Measurements from ENCODE around the gene TEF.

The TEF gene

DNA sequence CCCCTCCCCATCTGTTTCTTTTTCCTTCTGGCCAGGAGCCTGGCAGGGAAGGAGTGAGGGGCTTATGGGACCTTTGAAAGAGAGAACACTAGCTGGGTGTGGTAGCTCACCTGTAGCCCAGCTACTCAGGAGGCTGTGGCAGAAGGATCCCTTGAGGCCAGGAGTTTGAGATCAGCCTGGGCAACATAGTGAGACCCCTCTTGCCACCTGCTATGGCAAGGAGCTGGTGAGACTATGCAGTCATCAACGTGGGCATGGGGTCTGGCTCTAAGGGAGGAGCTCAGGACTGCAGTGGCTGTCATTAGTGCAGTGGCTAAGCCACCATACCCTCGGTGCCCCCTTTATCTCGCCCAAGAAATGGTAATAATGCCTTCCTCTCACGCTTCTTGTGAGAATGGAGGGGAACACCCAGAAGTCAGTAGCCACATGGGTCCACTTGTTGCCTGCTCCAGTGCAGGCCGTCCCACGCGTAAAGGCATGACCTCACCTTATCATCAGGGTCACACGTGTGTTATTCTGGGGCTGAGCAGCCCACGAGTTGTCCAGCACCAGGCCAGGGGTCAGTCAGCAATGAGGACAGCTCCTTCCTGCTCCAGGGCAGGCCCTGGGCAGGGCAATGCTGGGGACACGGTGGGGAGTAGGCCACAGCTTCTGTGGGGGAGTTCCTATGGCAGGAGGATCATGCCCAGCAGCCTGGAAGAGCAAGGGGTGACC lies 27.7 kb upstream of the TEF start:
- Histone ChIP-seq H3K9me3 (ENCODE audit: control insufficient read depth, low read length) (no peaks in the 10 kb centered on the region), H3K27ac (ENCODE audit: insufficient read depth, low read length, poor library complexity, severe bottlenecking) (no peak overlapping the region), H3K4me3 (ENCODE audit: insufficient read depth, low read depth, low read length, poor library complexity, severe bottlenecking) (no peak overlapping the region), H3K27me3 (replicated peaks; ENCODE audit: control insufficient read depth, insufficient read depth, low read length, poor library complexity, severe bottlenecking) (no peaks in the 10 kb centered on the region), H3K36me3 (ENCODE audit: control insufficient read depth, insufficient read depth, low read length) (peaks cover 76% of the 10 kb centered on the region), H3K4me1 (ENCODE audit: control insufficient read depth, insufficient read depth, low read length, poor library complexity, severe bottlenecking) (no peaks in the 10 kb centered on the region)
- no peak for DNase-seq

DNA sequence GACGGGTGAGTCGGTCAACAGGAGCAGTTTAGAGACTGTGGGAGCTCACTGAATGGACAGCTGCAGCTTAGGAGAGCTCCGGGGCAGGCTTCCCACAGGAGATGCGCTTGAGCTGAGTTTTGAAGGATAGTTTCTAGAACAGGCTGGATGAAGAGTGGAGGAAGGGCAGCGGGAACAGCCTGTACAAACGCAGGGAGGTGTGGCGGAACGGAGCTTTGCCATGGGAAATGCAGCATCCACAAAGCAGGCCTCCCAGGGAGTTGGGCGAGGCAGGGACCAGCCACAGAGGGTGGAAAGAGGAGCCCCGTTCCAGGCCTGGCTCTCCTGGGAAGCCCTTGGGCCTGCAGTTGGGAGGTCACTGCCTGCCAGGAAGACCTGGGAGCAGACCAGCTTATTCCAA lies 26.8 kb upstream of the TEF start:
- Histone ChIP-seq H3K9me3 (ENCODE audit: control insufficient read depth, low read length) (no peaks in the 10 kb centered on the region), H3K4me3 (ENCODE audit: insufficient read depth, low read depth, low read length, poor library complexity, severe bottlenecking) (no peak overlapping the region), H3K27ac (ENCODE audit: insufficient read depth, low read length, poor library complexity, severe bottlenecking) (no peak overlapping the region), H3K27me3 (replicated peaks; ENCODE audit: control insufficient read depth, insufficient read depth, low read length, poor library complexity, severe bottlenecking) (no peaks in the 10 kb centered on the region), H3K4me1 (ENCODE audit: control insufficient read depth, insufficient read depth, low read length, poor library complexity, severe bottlenecking) (no peaks in the 10 kb centered on the region), H3K36me3 (ENCODE audit: control insufficient read depth, insufficient read depth, low read length) (peaks cover 67% of the 10 kb centered on the region)
- no peak for DNase-seq

DNA sequence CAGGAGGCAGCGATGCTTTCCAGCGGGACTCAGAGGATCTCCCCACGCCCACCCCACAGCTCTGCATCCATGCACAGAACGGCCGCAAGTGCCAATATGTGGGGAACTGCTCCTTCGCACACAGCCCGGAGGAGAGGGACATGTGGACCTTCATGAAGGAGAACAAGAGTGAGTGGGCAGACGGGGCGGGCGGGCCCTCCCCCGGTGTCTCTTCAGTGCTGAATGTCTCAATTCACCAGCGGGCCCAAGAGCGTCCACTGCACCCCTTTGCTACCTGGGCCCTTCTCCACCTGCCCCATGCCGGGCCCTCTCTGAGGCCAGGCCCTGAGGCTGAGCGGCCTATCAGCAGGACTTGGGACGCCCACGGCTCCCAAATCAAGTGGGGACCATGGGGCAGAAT lies 25.8 kb upstream of the TEF start:
- Histone ChIP-seq H3K27me3 (replicated peaks; ENCODE audit: control insufficient read depth, insufficient read depth, low read length, poor library complexity, severe bottlenecking) (no peaks in the 10 kb centered on the region), H3K27ac (ENCODE audit: insufficient read depth, low read length, poor library complexity, severe bottlenecking) (no peak overlapping the region), H3K4me3 (ENCODE audit: insufficient read depth, low read depth, low read length, poor library complexity, severe bottlenecking) (no peak overlapping the region), H3K4me1 (ENCODE audit: control insufficient read depth, insufficient read depth, low read length, poor library complexity, severe bottlenecking) (no peaks in the 10 kb centered on the region), H3K36me3 (ENCODE audit: control insufficient read depth, insufficient read depth, low read length) (peaks cover 59% of the 10 kb centered on the region), H3K9me3 (ENCODE audit: control insufficient read depth, low read length) (no peaks in the 10 kb centered on the region)
- no peak for DNase-seq

DNA sequence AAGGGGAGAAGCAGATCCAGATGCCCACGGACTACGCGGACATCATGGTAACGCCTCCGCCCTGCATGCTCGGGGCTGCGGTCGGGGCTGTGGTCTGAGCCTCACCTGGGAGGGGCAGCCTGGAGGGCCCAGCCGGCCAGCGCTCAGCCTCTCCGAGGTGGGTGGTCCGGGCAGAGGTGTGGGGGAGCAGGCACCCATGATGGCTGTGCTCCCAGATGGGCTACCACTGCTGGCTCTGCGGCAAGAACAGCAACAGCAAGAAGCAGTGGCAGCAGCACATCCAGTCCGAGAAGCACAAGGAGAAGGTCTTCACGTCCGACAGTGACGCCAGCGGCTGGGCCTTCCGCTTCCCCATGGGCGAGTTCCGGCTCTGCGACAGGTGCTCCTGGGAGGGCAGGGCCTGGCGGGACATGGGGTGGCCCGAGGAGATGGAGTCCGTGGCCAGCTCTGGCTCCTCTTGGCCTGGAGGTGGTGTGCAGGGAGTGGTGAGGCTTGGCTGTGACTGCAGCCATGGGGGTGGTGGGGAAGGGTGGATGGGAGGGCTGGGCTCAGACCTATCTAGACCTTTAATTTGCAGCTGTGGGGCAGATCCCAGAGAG lies 25.2 kb upstream of the TEF start:
- DNase-seq = no peak
- Histone ChIP-seq H3K4me1 (ENCODE audit: control insufficient read depth, insufficient read depth, low read length, poor library complexity, severe bottlenecking) (no peaks in the 10 kb centered on the region), H3K36me3 (ENCODE audit: control insufficient read depth, insufficient read depth, low read length) (peaks cover 53% of the 10 kb centered on the region), H3K27me3 (replicated peaks; ENCODE audit: control insufficient read depth, insufficient read depth, low read length, poor library complexity, severe bottlenecking) (no peaks in the 10 kb centered on the region), H3K9me3 (ENCODE audit: control insufficient read depth, low read length) (no peaks in the 10 kb centered on the region), H3K4me3 (ENCODE audit: insufficient read depth, low read depth, low read length, poor library complexity, severe bottlenecking) (no peak overlapping the region), H3K27ac (ENCODE audit: insufficient read depth, low read length, poor library complexity, severe bottlenecking) (no peak overlapping the region)

DNA sequence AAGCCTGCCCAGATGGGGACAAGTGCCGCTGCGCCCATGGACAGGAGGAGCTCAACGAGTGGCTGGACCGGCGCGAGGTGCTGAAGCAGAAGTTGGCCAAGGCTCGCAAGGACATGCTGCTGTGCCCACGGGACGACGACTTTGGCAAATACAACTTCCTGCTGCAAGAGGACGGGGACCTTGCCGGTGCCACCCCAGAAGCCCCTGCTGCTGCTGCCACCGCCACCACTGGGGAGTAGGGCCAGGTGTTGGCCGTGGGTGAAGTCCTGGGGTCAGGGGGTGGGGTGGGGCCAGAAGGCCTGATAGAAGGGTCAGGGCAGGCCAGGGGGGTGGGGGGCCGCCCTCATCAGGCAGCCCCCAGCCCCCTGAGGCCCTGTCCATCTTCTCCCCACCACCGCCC lies 24.6 kb upstream of the TEF start:
- Histone ChIP-seq H3K4me3 (ENCODE audit: insufficient read depth, low read depth, low read length, poor library complexity, severe bottlenecking) (no peak overlapping the region), H3K27ac (ENCODE audit: insufficient read depth, low read length, poor library complexity, severe bottlenecking) (no peak overlapping the region), H3K36me3 (ENCODE audit: control insufficient read depth, insufficient read depth, low read length) (peaks cover 49% of the 10 kb centered on the region)

DNA sequence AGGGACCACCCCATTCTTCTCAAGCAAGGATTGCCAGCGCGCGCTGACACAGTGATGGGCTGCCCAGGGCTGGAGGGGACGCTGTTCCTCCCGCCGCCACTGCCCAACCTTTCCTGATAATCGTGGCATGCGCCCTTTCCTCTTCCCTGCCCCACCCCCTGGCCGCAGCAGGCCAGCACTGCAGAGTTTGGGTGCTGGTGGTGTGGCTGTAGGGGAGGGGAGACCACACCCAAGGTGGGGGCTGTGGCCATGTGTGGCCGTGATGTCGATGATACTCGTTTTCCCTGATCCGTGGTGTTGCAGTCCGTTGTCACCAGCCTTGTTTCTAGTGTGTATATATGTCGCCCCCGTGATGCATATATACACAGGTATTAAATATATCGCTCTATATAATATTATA lies 22.8 kb upstream of the TEF start:
- no peak for DNase-seq
- Histone ChIP-seq H3K36me3 (ENCODE audit: control insufficient read depth, insufficient read depth, low read length) (peaks cover 38% of the 10 kb centered on the region), H3K27me3 (replicated peaks; ENCODE audit: control insufficient read depth, insufficient read depth, low read length, poor library complexity, severe bottlenecking) (no peaks in the 10 kb centered on the region), H3K9me3 (ENCODE audit: control insufficient read depth, low read length) (no peaks in the 10 kb centered on the region), H3K4me1 (ENCODE audit: control insufficient read depth, insufficient read depth, low read length, poor library complexity, severe bottlenecking) (no peaks in the 10 kb centered on the region), H3K27ac (ENCODE audit: insufficient read depth, low read length, poor library complexity, severe bottlenecking) (no peak overlapping the region), H3K4me3 (ENCODE audit: insufficient read depth, low read depth, low read length, poor library complexity, severe bottlenecking) (no peak overlapping the region)

More for the DNA sequence above, 24.6 kb upstream of the TEF start:
- no peaks in the 10 kb centered on the region for H3K9me3 ChIP-seq (ENCODE audit: control insufficient read depth, low read length)
- no peaks in the 10 kb centered on the region for H3K4me1 ChIP-seq (ENCODE audit: control insufficient read depth, insufficient read depth, low read length, poor library complexity, severe bottlenecking)
- no peaks in the 10 kb centered on the region for H3K27me3 ChIP-seq (replicated peaks; ENCODE audit: control insufficient read depth, insufficient read depth, low read length, poor library complexity, severe bottlenecking)
- no peak for DNase-seq

DNA sequence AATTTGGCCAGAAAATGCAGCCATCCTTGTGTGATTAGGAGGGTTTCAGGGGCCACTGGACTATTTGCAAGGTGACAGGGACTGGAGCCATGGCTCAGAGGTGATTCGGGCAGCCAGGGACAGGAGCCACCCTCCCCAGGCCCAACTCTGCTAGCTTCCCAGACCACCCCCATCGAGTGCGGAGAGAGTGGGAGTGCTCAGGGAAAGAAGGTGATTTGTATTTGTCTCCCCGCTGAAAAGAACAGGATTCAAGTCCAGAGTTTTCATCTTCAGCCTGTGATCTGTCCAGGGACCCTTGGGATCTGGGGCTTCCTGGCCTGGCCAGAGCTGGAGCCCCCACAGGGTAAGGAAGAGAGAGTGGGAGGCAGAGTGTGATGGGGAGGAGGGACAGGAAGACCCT lies 22.4 kb upstream of the TEF start:
- DNase-seq = no peak
- no peaks in the 10 kb centered on the region for H3K9me3 ChIP-seq (ENCODE audit: control insufficient read depth, low read length)
- no peaks in the 10 kb centered on the region for H3K27me3 ChIP-seq (replicated peaks; ENCODE audit: control insufficient read depth, insufficient read depth, low read length, poor library complexity, severe bottlenecking)
- no peaks in the 10 kb centered on the region for H3K4me1 ChIP-seq (ENCODE audit: control insufficient read depth, insufficient read depth, low read length, poor library complexity, severe bottlenecking)
- H3K36me3 ChIP-seq (ENCODE audit: control insufficient read depth, insufficient read depth, low read length) = peaks cover 34% of the 10 kb centered on the region
- no peak overlapping the region for H3K27ac ChIP-seq (ENCODE audit: insufficient read depth, low read length, poor library complexity, severe bottlenecking)
- H3K4me3 ChIP-seq (ENCODE audit: insufficient read depth, low read depth, low read length, poor library complexity, severe bottlenecking) = no peak overlapping the region

DNA sequence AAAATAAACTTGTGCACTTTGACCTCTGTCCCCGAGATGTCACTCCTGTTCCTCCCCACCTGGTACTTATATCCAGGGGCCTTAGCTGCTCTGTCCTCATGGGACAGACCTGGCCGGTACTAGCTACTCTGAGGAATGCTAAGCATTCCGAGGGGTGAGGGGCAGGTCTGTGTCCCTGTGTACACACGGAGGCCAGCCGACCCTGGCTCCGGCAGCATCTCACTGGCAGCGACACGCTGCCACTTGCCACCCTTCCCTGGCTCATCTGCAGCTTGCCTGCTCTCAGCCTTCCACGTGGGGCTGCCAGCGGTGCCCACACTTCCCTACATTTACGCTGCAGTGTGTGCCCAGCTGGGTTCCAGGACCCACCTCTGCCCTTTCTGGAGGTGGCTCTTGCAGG lies 21.6 kb upstream of the TEF start:
- Histone ChIP-seq H3K27me3 (replicated peaks; ENCODE audit: control insufficient read depth, insufficient read depth, low read length, poor library complexity, severe bottlenecking) (no peaks in the 10 kb centered on the region), H3K4me3 (ENCODE audit: insufficient read depth, low read depth, low read length, poor library complexity, severe bottlenecking) (no peak overlapping the region), H3K9me3 (ENCODE audit: control insufficient read depth, low read length) (no peaks in the 10 kb centered on the region), H3K27ac (ENCODE audit: insufficient read depth, low read length, poor library complexity, severe bottlenecking) (no peak overlapping the region), H3K4me1 (ENCODE audit: control insufficient read depth, insufficient read depth, low read length, poor library complexity, severe bottlenecking) (no peaks in the 10 kb centered on the region), H3K36me3 (ENCODE audit: control insufficient read depth, insufficient read depth, low read length) (peaks cover 26% of the 10 kb centered on the region)
- no peak for DNase-seq

DNA sequence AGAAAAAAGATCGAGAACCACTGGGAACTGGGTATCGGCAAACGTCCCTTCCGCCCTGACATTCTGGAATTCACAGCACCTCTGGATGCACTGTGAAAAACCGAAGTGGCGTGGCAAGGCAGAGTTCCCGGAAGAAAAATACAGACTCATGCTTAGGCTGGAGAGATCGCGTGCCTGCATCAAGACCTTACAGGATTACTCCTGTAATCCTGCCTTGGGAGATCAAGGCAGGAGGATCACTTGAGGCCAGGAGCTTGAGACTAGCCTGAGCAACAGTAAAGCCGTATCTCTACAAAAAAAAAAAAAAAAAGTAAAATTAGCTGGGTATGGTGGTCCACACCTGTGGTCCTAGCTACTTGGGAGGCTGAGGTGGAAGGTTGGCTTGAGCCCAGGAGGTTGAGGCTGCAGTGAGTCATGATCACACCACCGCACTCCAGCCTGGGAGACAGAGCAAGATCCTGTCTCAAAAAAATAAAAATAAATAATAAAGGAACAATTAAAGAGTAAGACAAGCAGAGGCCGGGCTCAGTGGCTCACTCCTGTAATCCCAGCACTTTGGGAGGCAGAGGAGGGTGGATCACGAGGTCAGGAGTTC lies 19.9 kb upstream of the TEF start:
- H3K36me3 ChIP-seq (ENCODE audit: control insufficient read depth, insufficient read depth, low read length) = peaks cover 9% of the 10 kb centered on the region
- H3K4me1 ChIP-seq (ENCODE audit: control insufficient read depth, insufficient read depth, low read length, poor library complexity, severe bottlenecking) = no peaks in the 10 kb centered on the region
- H3K27me3 ChIP-seq (replicated peaks; ENCODE audit: control insufficient read depth, insufficient read depth, low read length, poor library complexity, severe bottlenecking) = no peaks in the 10 kb centered on the region
- no peak overlapping the region for H3K27ac ChIP-seq (ENCODE audit: insufficient read depth, low read length, poor library complexity, severe bottlenecking)
- no peak for DNase-seq
- no peaks in the 10 kb centered on the region for H3K9me3 ChIP-seq (ENCODE audit: control insufficient read depth, low read length)
- H3K4me3 ChIP-seq (ENCODE audit: insufficient read depth, low read depth, low read length, poor library complexity, severe bottlenecking) = no peak overlapping the region

DNA sequence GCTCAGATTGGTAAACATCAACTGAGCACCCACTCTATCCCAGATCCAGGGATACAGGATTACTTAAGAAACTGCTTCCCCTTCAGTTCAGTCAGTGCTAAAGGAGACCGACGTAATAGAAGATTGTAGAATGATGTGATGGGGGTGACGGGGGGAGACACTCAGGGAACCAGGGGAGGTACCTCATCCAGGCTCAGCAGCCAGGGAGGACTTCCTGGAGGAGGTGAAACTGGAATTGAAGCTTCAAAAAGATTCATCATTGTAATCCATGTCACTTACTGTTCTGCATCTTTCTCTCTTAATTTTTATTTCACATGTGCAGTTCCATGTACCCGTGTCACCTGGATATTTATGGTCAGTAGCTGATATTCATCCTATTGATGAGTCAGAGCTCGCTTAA lies 19.1 kb upstream of the TEF start:
- no peak for DNase-seq
- Histone ChIP-seq H3K36me3 (ENCODE audit: control insufficient read depth, insufficient read depth, low read length) (peaks cover 4% of the 10 kb centered on the region), H3K4me3 (ENCODE audit: insufficient read depth, low read depth, low read length, poor library complexity, severe bottlenecking) (no peak overlapping the region), H3K4me1 (ENCODE audit: control insufficient read depth, insufficient read depth, low read length, poor library complexity, severe bottlenecking) (no peaks in the 10 kb centered on the region), H3K27me3 (replicated peaks; ENCODE audit: control insufficient read depth, insufficient read depth, low read length, poor library complexity, severe bottlenecking) (no peaks in the 10 kb centered on the region), H3K9me3 (ENCODE audit: control insufficient read depth, low read length) (no peaks in the 10 kb centered on the region), H3K27ac (ENCODE audit: insufficient read depth, low read length, poor library complexity, severe bottlenecking) (no peak overlapping the region)

Measured in effector memory CD4-positive, alpha-beta T cell (primary cell).